Testis (tissue), 2 donors: ENCODE results near the gene DDX59.

Source experiments
- CTCF ChIP-seq, 3 experiments: fragments of 450-650 bp in 2 of 3; fragments of 200-600 bp in 1 of 3; sonication (generic) in 1 of 3; IDR thresholded peaks; one replicate each; pipeline ENCODE4 v1.5.1; 2016 to 2019; ENCODE audit warnings: antibody characterized with exemption in 3 of 3, mild to moderate bottlenecking in 2 of 3, moderate library complexity in 1 of 3
- POLR2A ChIP-seq: fragments of 450-650 bp; IDR thresholded peaks from one replicate; pipeline ENCODE4 v1.6.1; 2017; ENCODE audit warnings: antibody characterized with exemption, mild to moderate bottlenecking, moderate library complexity

GRCh38 chr1:200699871-200700270 lies 30.2 kb upstream of the DDX59 start:
- TF ChIP-seq POLR2A (no peak), CTCF (IDR thresholded peaks at IDR 0.05) (no peak)
